CD4-positive, alpha-beta T cell (primary cell): ENCODE results near the gene TMEM95. TPM values are rescaled to one million over a fixed set of nuclear protein-coding genes. Genes with fewer than 3 reads are reported as not detected.

ENCODE experiments used
- ATAC-seq: fragments of 200-7000 bp; cut with Tn5 transposase; one replicate; pipeline ENCODE4 v1.10.0; 2022; ENCODE audit warnings: mild to moderate bottlenecking; ENCODE audit not compliant: poor library complexity
- CTCF ChIA-PET: fragments of 350-600 bp; sonication (Branson Sonifier 250); formaldehyde crosslinking; loops from one replicate; lab custom pipeline; 2021; ENCODE audit warnings: antibody characterized with exemption, inconsistent platforms; lab: Charles Lee
- POLR2A ChIA-PET: fragments of 350-600 bp; sonication (Branson Sonifier 250); formaldehyde crosslinking; loops from one replicate; lab custom pipeline; 2021; ENCODE audit warnings: antibody characterized with exemption, inconsistent platforms; lab: Charles Lee
- DNase-seq, 14 experiments: peaks; one replicate each; pipeline ENCODE4 v3.0.0-alpha.2; 2013 to 2020; ENCODE audit warnings: mixed read lengths in 2 of 14
- H3K27ac ChIP-seq, 2 donors: one replicate each; pipeline versions ENCODE4 v1.5.1 to v1.7.0; 2013; ENCODE audit warnings: low read length in 2 of 2, low read depth in 1 of 2, mild to moderate bottlenecking in 1 of 2
- H3K27me3 ChIP-seq, 2 experiments: 1 replicate in 1 of 2; 2 replicates in 1 of 2; pipeline versions ENCODE4 v1.6.1 to v1.7.0; 2013; ENCODE audit warnings: low read length in 2 of 2, control low read depth in 1 of 2, mild to moderate bottlenecking in 1 of 2, moderate library complexity in 1 of 2; ENCODE audit not compliant: insufficient read depth in 2 of 2, control insufficient read depth in 1 of 2
- H3K36me3 ChIP-seq: one replicate; pipeline ENCODE4 v1.6.1; 2013; ENCODE audit warnings: low read length, control low read depth; ENCODE audit not compliant: insufficient read depth
- H3K4me1 ChIP-seq: one replicate; pipeline ENCODE4 v1.6.1; 2013; ENCODE audit warnings: low read length, control low read depth; ENCODE audit not compliant: insufficient read depth
- H3K4me3 ChIP-seq: one replicate; pipeline ENCODE4 v1.5.1; 2013; ENCODE audit warnings: mild to moderate bottlenecking, low read length, moderate library complexity
- H3K9me3 ChIP-seq, 2 experiments: 1 replicate in 1 of 2; 2 replicates in 1 of 2; pipeline versions ENCODE4 v1.6.1 to v1.7.0; 2013; ENCODE audit warnings: low read length in 2 of 2, mild to moderate bottlenecking in 2 of 2, control low read depth in 1 of 2, moderate library complexity in 1 of 2; ENCODE audit not compliant: control insufficient read depth in 1 of 2, insufficient read depth in 1 of 2
- H3K27ac Mint-ChIP-seq: one replicate; pipeline ENCODE4 v1.8.0; 2020; ENCODE audit warnings: mixed read lengths
- H3K27me3 Mint-ChIP-seq: one replicate; pipeline ENCODE4 v1.8.0; 2021; ENCODE audit warnings: mixed read lengths
- H3K36me3 Mint-ChIP-seq: one replicate; pipeline ENCODE4 v1.8.0; 2021; ENCODE audit warnings: low read depth, mixed read lengths
- H3K4me1 Mint-ChIP-seq: one replicate; pipeline ENCODE4 v1.8.0; 2021; ENCODE audit warnings: low read depth, mixed read lengths
- H3K4me3 Mint-ChIP-seq: one replicate; pipeline ENCODE4 v1.8.0; 2020; ENCODE audit warnings: mild to moderate bottlenecking, mixed read lengths
- H3K9me3 Mint-ChIP-seq: one replicate; pipeline ENCODE4 v1.8.0; 2020; ENCODE audit warnings: mixed read lengths
- CTCF ChIP-seq: fragments of 200-600 bp; IDR thresholded peaks from one replicate; pipeline ENCODE4 v1.8.0; 2022; ENCODE audit warnings: antibody characterized with exemption, mild to moderate bottlenecking
- intact Hi-C, 2 experiments: fragments of 100-400 bp; cut with DNase I in 1 of 2; cut with micrococcal nuclease in 1 of 2; formaldehyde crosslinking; loops; one replicate each; pipeline versions ENCODE4 v1.15.1 to v1.9.0; 2023 to 2025; cut with DNase I, micrococcal nuclease
- total RNA-seq, 174 experiments: library from RNA in 2 of 174; stranded (reverse) in 2 of 174; gene quantifications; one replicate each; pipeline ENCODE4 v1.2.3 and lab custom pipeline; 2021 to 2026

Gene TMEM95
- total RNA-seq, 2 experiments from 2014 or later, result not detected

GRCh38 chr17:7392696-7393612 is 38.0 kb downstream of the TMEM95 start:
- intact Hi-C loops, result loop anchor here in 1 of 2 experiments (5.0 kb wide), 1 partner anchor 39 kb away; no protein-coding TSS in a partner anchor
- H3K4me3 Mint-ChIP-seq, result peak overlapping the region; percentile 96
- Histone ChIP-seq H3K4me1 (peaks cover 49% of the 10 kb centered on the region), H3K9me3 (no peaks in the 10 kb centered on the region), H3K27ac (peak overlapping the region; percentile 68 to 79), H3K36me3 (peaks cover 48% of the 10 kb centered on the region), H3K4me3 (peak overlapping the region; percentile 82), H3K27me3 (no peaks in the 10 kb centered on the region)
- peaks cover 36% of the 10 kb centered on the region for H3K4me1 Mint-ChIP-seq
- H3K27ac Mint-ChIP-seq, result peak overlapping the region; percentile 94
- CTCF ChIA-PET, result interaction anchor here (1.1 to 1.8 kb wide), 2 partner anchors 9 to 11 kb away, joined by 8 to 10 read pairs; partner anchors contain the start of gene TMEM256
- no peak for TF ChIP-seq CTCF
- peaks cover 54% of the 10 kb centered on the region for H3K36me3 Mint-ChIP-seq
- H3K9me3 Mint-ChIP-seq, result no peaks in the 10 kb centered on the region
- ATAC-seq (no peak), DNase-seq (peak in 1 of 14 experiments; percentile 33)
- H3K27me3 Mint-ChIP-seq, result no peaks in the 10 kb centered on the region
- POLR2A ChIA-PET, result interaction anchor here (1.0 to 2.9 kb wide), 4 partner anchors 8 to 52 kb away, joined by 4 to 31 read pairs (median 14); partner anchors contain the start of genes CHRNB1, TMEM102 and TMEM256

- CTCF ChIA-PET, result interaction anchor here (1.1 to 1.8 kb wide), 4 partner anchors 10 to 43 kb away, joined by 4 to 10 read pairs (median 7); partner anchors contain the start of gene TMEM256
- Histone ChIP-seq H3K27ac (peak overlapping the region; percentile 68 to 79), H3K9me3 (no peaks in the 10 kb centered on the region), H3K36me3 (peaks cover 39% of the 10 kb centered on the region), H3K4me1 (peaks cover 49% of the 10 kb centered on the region), H3K4me3 (peak overlapping the region; percentile 82), H3K27me3 (no peaks in the 10 kb centered on the region)
- ATAC-seq (peak; percentile 69), DNase-seq (peak in 12 of 14 experiments; percentile 44 to 91 (median 65))
- no peak for TF ChIP-seq CTCF
- Mint-ChIP-seq H3K9me3 (no peaks in the 10 kb centered on the region), H3K36me3 (peaks cover 48% of the 10 kb centered on the region), H3K27ac (peak overlapping the region; percentile 94), H3K4me1 (peaks cover 36% of the 10 kb centered on the region), H3K4me3 (peak overlapping the region; percentile 96), H3K27me3 (no peaks in the 10 kb centered on the region)
- POLR2A ChIA-PET, result interaction anchor here (0.8 to 2.9 kb wide), 6 partner anchors 9 to 294 kb away, joined by 3 to 31 read pairs (median 8); partner anchors contain the start of genes ACAP1, CHRNB1, TMEM102 and TMEM256
- intact Hi-C loops, result loop anchor here (1.0 to 5.0 kb wide), 3 partner anchors 10 to 38 kb away; partner anchors contain the start of gene TMEM256 (in 2 of the 2)
Observed at GRCh38 chr17:7393613-7394451, 38.9 kb downstream of the TMEM95 start.
